HepG2 (cell line): Measurements from ENCODE around the gene WIPF2. TPM values are rescaled to one million over a fixed set of nuclear protein-coding genes. Genes with fewer than 3 reads are reported as not detected.

Experiments
- AFF4 ChIP-seq: sonication (generic); formaldehyde crosslinking; IDR thresholded peaks from 2 replicates; pipeline ENCODE4 v1.4.0; 2020; ENCODE audit warnings: missing genetic modification reagents
- AKAP8 ChIP-seq: sonication (generic); formaldehyde crosslinking; IDR thresholded peaks from 2 replicates; pipeline ENCODE4 v1.5.1; 2020; ENCODE audit warnings: mild to moderate bottlenecking, missing genetic modification reagents
- ATAD3A ChIP-seq: sonication (generic); formaldehyde crosslinking; IDR thresholded peaks from 2 replicates; pipeline ENCODE4 v1.4.0; 2020; ENCODE audit warnings: missing genetic modification reagents
- ATF1 ChIP-seq: IDR thresholded peaks from 2 replicates; pipeline ENCODE4 v1.6.1; 2016; ENCODE audit warnings: mild to moderate bottlenecking, control low read depth
- BCL3 ChIP-seq: sonication (generic); formaldehyde crosslinking; IDR thresholded peaks from 2 replicates; pipeline ENCODE4 v1.5.1; 2020; ENCODE audit warnings: mild to moderate bottlenecking, missing genetic modification reagents, moderate library complexity
- CREBL2 ChIP-seq: sonication (generic); formaldehyde crosslinking; IDR thresholded peaks from 2 replicates; pipeline ENCODE4 v1.8.1; 2023; ENCODE audit warnings: missing genetic modification reagents, mild to moderate bottlenecking, borderline replicate concordance
- EED ChIP-seq: sonication (generic); formaldehyde crosslinking; IDR thresholded peaks from 2 replicates; pipeline ENCODE4 v1.5.0; 2020; ENCODE audit warnings: mild to moderate bottlenecking, missing genetic modification reagents
- KLF16 ChIP-seq, 2 experiments: sonication (generic) in 1 of 2; formaldehyde crosslinking in 1 of 2; IDR thresholded peaks; 2 replicates each; pipeline versions ENCODE4 v1.6.1 to v1.8.0; 2016 to 2023; ENCODE audit warnings: missing genetic modification reagents in 2 of 2, missing compliant biosample characterization in 1 of 2
- MYPOP ChIP-seq: sonication (generic); formaldehyde crosslinking; IDR thresholded peaks from 2 replicates; pipeline ENCODE4 v1.8.1; 2023; ENCODE audit warnings: mild to moderate bottlenecking, moderate library complexity, missing genetic modification reagents
- POLR2AphosphoS5 ChIP-seq: IDR thresholded peaks from 2 replicates; pipeline ENCODE4 v1.6.1; 2012; ENCODE audit warnings: low read depth, low read length
- SPEN ChIP-seq: sonication (generic); formaldehyde crosslinking; IDR thresholded peaks from 2 replicates; pipeline ENCODE4 v1.5.1; 2020; ENCODE audit warnings: low read depth, mild to moderate bottlenecking, missing genetic modification reagents
- TCF7L2 ChIP-seq: IDR thresholded peaks from 2 replicates; pipeline ENCODE4 v1.6.1; 2011; ENCODE audit warnings: mild to moderate bottlenecking, low read depth, low read length, moderate library complexity
- TOE1 ChIP-seq: sonication (generic); formaldehyde crosslinking; IDR thresholded peaks from 2 replicates; pipeline ENCODE4 v1.4.0; 2020; ENCODE audit warnings: mild to moderate bottlenecking, missing genetic modification reagents
- ZNF383 ChIP-seq: sonication (generic); formaldehyde crosslinking; IDR thresholded peaks from 2 replicates; pipeline ENCODE4 v1.4.0; 2020; ENCODE audit warnings: missing genetic modification reagents, mild to moderate bottlenecking, borderline replicate concordance
- ZNF609 ChIP-seq: sonication (generic); formaldehyde crosslinking; IDR thresholded peaks from 2 replicates; pipeline ENCODE4 v1.4.0; 2020; ENCODE audit warnings: mild to moderate bottlenecking, missing genetic modification reagents, borderline replicate concordance
- ZNF790 ChIP-seq: sonication (generic); formaldehyde crosslinking; IDR thresholded peaks from 2 replicates; pipeline ENCODE4 v1.8.0; 2022; ENCODE audit warnings: missing genetic modification reagents, mild to moderate bottlenecking, borderline replicate concordance
- polyA plus RNA-seq, 8 experiments: library from polyadenylated mRNA; depleted of rRNA in 3 of 8; stranded (reverse) in 7 of 8; unstranded in 1 of 8; fragments of >200 nt; fragmentation: Illumina TruSeq in 4 of 8; extraction: Trizol in 4 of 8; gene quantifications; 2 replicates each; pipeline versions ENCODE4 v1.2.1 to v1.2.3, GENCODE V29; 2011 to 2016; ENCODE audit warnings: low read depth in 4 of 8, missing spikeins in 1 of 8, mixed read lengths in 1 of 8; ENCODE audit not compliant: insufficient read depth in 1 of 8
- total RNA-seq, 5 experiments: library from RNA; depleted of rRNA; stranded (reverse); fragments of >200 nt; fragmentation: Illumina TruSeq; extraction: Trizol; gene quantifications; 2 replicates each; pipeline ENCODE4 v1.2.3, GENCODE V29; 2016; ENCODE audit warnings: low read depth in 1 of 5

Gene WIPF2
- total and polyA plus RNA-seq, 2 of the 13 experiments (the other 11 are each of a cell fraction or from before 2014, with no cell fraction given): 7.2 to 10.8 TPM

- TF ChIP-seq ZNF609 (no peak; the same call in 1 of the 2 replicates), CREBL2 (CRISPR knock-in tag) (peak; percentile 95), KLF16 (CRISPR knock-in tag; IDR thresholded peaks at IDR 0.05) (peak in 1 of 2 experiments; percentile 96; a peak in 2 of 4 replicates), SPEN (CRISPR knock-in tag) (peak; percentile 94), MYPOP (CRISPR knock-in tag) (peak; percentile 98), BCL3 (CRISPR knock-in tag) (peak; percentile 95), ATF1 (CRISPR knock-in tag) (peak; percentile 86), AFF4 (CRISPR knock-in tag) (no peak), TOE1 (CRISPR knock-in tag) (no peak; the same call in 1 of the 2 replicates), ZNF790 (CRISPR knock-in tag) (no peak), TCF7L2 (no peak), POLR2AphosphoS5 (peak; percentile 92), ATAD3A (CRISPR knock-in tag) (no peak), ZNF383 (CRISPR knock-in tag) (no peak), AKAP8 (CRISPR knock-in tag) (no peak; the same call in 1 of the 2 replicates), EED (CRISPR knock-in tag) (peak; percentile 86)
Observed at GRCh38 chr17:40287494-40288369, 68.6 kb downstream of the WIPF2 start, which contains the start of gene CDC6 (continued).
